Calu3 (cell line): ENCODE data around the gene ACBD3. TPM values are rescaled to one million over a fixed set of nuclear protein-coding genes. Genes with fewer than 3 reads are reported as not detected.

Source experiments
- BruUV-seq: library from RNA; stranded (reverse); fragments of 400-500 nt; replicated peaks from 2 replicates; lab custom pipeline; 2021; lab: Mats Ljungman, UMichigan
- CTCF ChIA-PET: fragments of 300-600 bp; sonication (Branson Sonifier 250); formaldehyde crosslinking; loops from one replicate; lab custom pipeline; 2022; ENCODE audit warnings: antibody characterized with exemption; lab: Charles Lee
- DNase-seq: peaks from one replicate; pipeline ENCODE4 v3.0.0; 2022
- H3K27ac Mint-ChIP-seq: one replicate; pipeline ENCODE4 v1.8.0; 2022; ENCODE audit warnings: mixed read lengths; ENCODE audit not compliant: unreplicated experiment
- H3K27me3 Mint-ChIP-seq: one replicate; pipeline ENCODE4 v1.8.0; 2022; ENCODE audit warnings: mixed read lengths; ENCODE audit not compliant: unreplicated experiment
- H3K36me3 Mint-ChIP-seq: one replicate; pipeline ENCODE4 v1.8.0; 2022; ENCODE audit warnings: mild to moderate bottlenecking, moderate library complexity, mixed read lengths; ENCODE audit not compliant: insufficient read depth, unreplicated experiment
- H3K4me1 Mint-ChIP-seq: one replicate; pipeline ENCODE4 v1.8.0; 2022; ENCODE audit warnings: mild to moderate bottlenecking, low read depth, mixed read lengths; ENCODE audit not compliant: unreplicated experiment
- H3K4me3 Mint-ChIP-seq: one replicate; pipeline ENCODE4 v1.8.0; 2022; ENCODE audit warnings: mild to moderate bottlenecking, low read depth, moderate library complexity, mixed read lengths; ENCODE audit not compliant: unreplicated experiment
- H3K9me3 Mint-ChIP-seq: one replicate; pipeline ENCODE4 v1.8.0; 2022; ENCODE audit warnings: low read depth, mixed read lengths; ENCODE audit not compliant: unreplicated experiment
- CTCF ChIP-seq: fragments of 200-600 bp; IDR thresholded peaks from one replicate; pipeline ENCODE4 v1.8.0; 2022; ENCODE audit warnings: antibody characterized with exemption; ENCODE audit not compliant: unreplicated experiment
- intact Hi-C: fragments of 100-400 bp; cut with micrococcal nuclease; formaldehyde crosslinking; loops from one replicate; pipeline ENCODE4 v1.10.0; 2022; ENCODE audit not compliant: unreplicated experiment
- total RNA-seq: library from RNA; stranded (reverse); gene quantifications from 2 replicates; pipeline ENCODE4 v1.2.3, GENCODE V29; 2022

ACBD3 gene
- total RNA-seq, 1 experiment from 2014 or later = 51.6 TPM

- DNase-seq = peak; percentile 55
- Mint-ChIP-seq H3K4me1 (peaks cover 7% of the 10 kb centered on the region), H3K4me3 (peak overlapping the region; percentile 69), H3K27me3 (no peaks in the 10 kb centered on the region), H3K36me3 (peaks cover 14% of the 10 kb centered on the region), H3K27ac (no peak overlapping the region), H3K9me3 (no peaks in the 10 kb centered on the region)
- BruUV-seq = no TSS peak
- intact Hi-C loops = loop anchor here (5.0 kb wide), 1 partner anchor 33 kb away; no protein-coding TSS in a partner anchor
- CTCF ChIA-PET = interaction anchor here (0.6 to 1.7 kb wide), 4 partner anchors 22 to 447 kb away, joined by 3 to 4 read pairs (median 4); partner anchors contain the start of gene H3-3A
- no peak for TF ChIP-seq CTCF
These were observed 85.8 kb downstream of the ACBD3 start for GRCh38 chr1:226100436-226101391.

DNA sequence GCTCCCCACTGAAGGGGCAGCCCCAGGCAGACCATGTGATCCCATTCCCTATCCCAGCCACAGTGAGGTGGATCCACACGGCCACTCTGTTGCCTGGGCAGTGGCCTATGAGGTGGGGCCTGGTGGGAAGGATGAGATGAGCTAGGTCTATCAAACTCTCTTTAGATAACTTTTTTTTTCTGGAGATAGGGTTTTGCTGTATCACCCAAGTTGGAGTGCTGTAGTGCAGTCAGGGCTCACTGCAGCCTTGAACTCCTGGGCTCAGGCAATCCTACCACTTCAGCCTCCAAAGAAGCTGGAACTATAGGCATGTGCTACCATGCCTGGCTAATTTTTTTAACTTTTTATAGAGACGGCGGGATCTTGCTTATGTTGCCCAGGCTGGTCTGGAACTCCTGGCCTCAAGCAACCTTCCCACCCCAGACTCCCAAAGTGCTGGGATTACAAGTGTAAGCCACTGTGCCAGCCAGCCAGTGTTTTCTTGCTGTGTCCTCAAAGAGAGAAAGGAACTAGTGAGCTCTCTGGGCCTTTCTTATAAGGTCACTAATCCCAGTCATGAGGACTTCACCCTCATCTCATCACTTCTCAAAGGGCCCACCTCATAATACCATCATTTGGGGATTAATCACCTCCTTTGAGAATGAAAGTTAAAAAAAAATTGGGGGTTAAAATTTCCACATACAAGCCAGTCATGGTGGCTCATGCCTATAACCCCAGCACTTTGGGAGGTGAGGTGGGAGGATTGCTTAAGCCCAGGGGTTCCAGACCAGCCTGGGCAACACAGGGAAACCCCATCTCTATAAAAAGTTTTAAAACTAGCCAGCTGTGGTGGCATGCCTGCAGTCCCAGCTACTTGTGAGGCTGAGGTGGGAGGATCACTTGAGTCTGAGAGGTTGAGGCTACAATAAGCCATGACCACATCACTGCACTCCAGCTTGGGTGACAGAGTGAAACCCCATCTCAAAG, 87.4 kb downstream of the ACBD3 start:
- Mint-ChIP-seq H3K27me3 (no peaks in the 10 kb centered on the region), H3K36me3 (peaks cover 12% of the 10 kb centered on the region), H3K4me1 (peaks cover 7% of the 10 kb centered on the region), H3K27ac (no peak overlapping the region), H3K9me3 (no peaks in the 10 kb centered on the region), H3K4me3 (no peak overlapping the region)
- no peak for DNase-seq
- BruUV-seq = no TSS peak
- intact Hi-C loops = no loop called here
- no peak for TF ChIP-seq CTCF
- CTCF ChIA-PET = interaction anchor here (0.9 kb wide), 1 partner anchor 34 kb away, joined by 4 read pairs; no protein-coding TSS in a partner anchor

- TF ChIP-seq CTCF = no peak
- no peak for DNase-seq
- Mint-ChIP-seq H3K27ac (no peak overlapping the region), H3K27me3 (no peaks in the 10 kb centered on the region), H3K4me1 (peaks cover 7% of the 10 kb centered on the region), H3K9me3 (no peaks in the 10 kb centered on the region), H3K36me3 (peaks cover 9% of the 10 kb centered on the region), H3K4me3 (no peak overlapping the region)
- no TSS peak for BruUV-seq
- intact Hi-C loops = no loop called here
- CTCF ChIA-PET = interaction anchor here (0.6 to 0.9 kb wide), 3 partner anchors 14 to 727 kb away, joined by 3 to 5 read pairs (median 4); no protein-coding TSS in a partner anchor
These were observed 88.5 kb downstream of the ACBD3 start for GRCh38 chr1:226097866-226098625.
